ENCODE measurements around the gene SON. TPM values are rescaled to one million over a fixed set of nuclear protein-coding genes. Genes with fewer than 3 reads are reported as not detected.
A peak's percentile ranks its signal among the peaks of the same experiment; 100 is the strongest.

SON gene
- total RNA-seq, 1 experiment from 2014 or later, result 329 TPM

GRCh38 chr21:33587792-33588484, 45.1 kb downstream of the SON start:
- Histone ChIP-seq H4K91ac (ENCODE audit: insufficient read length, low read depth, low read length) (no peak overlapping the region), H3K56ac (ENCODE audit: insufficient read length, low read depth, low read length) (no peak overlapping the region), H2BK12ac (ENCODE audit: insufficient read length, low read depth, low read length) (no peak overlapping the region), H3K9me3 (ENCODE audit: control insufficient read depth, low read depth, low read length) (no peaks in the 10 kb centered on the region), H2BK15ac (ENCODE audit: low read depth, low read length) (no peak overlapping the region), H3T11ph (ENCODE audit: low read length) (no peak overlapping the region), H3K18ac (ENCODE audit: insufficient read length, low read depth, low read length) (no peak overlapping the region), H3K79me2 (ENCODE audit: insufficient read depth, low read length) (0 out of 2 replicates have a peak, but pooled peaks cover 4% of the 10 kb centered on the region), H3K79me1 (ENCODE audit: insufficient read depth, low read depth, low read length, poor library complexity, severe bottlenecking) (no peaks in the 10 kb centered on the region), H3K9ac (ENCODE audit: extremely low read depth, insufficient read length, low read length) (peak overlapping the region; percentile 12), H2BK120ac (ENCODE audit: low read depth, low read length, poor library complexity, severe bottlenecking) (no peak overlapping the region), H4K20me1 (ENCODE audit: control insufficient read depth, insufficient read depth, insufficient read length) (no peaks in the 10 kb centered on the region), H3K4me2 (ENCODE audit: insufficient read depth, insufficient read length, low read length) (peak overlapping the region; percentile 77), H2BK20ac (ENCODE audit: low read depth, low read length, poor library complexity, severe bottlenecking) (no peak overlapping the region), H3K27me3 (ENCODE audit: insufficient read depth, low read length) (no peaks in the 10 kb centered on the region), H3K4me1 (ENCODE audit: insufficient read depth, low read length) (no peaks in the 10 kb centered on the region), H2AK5ac (ENCODE audit: insufficient read length, low read length) (no peak overlapping the region), H3K23me2 (ENCODE audit: insufficient read length, low read depth, low read length, poor library complexity, severe bottlenecking) (peaks cover 10% of the 10 kb centered on the region), H3K23ac (ENCODE audit: insufficient read length, low read depth, low read length) (no peak overlapping the region), H2BK5ac (ENCODE audit: insufficient read length, low read length) (no peak overlapping the region), H4K8ac (replicated peaks; ENCODE audit: insufficient read length, low read depth, low read length) (no peak overlapping the region), H2AFZ (ENCODE audit: low read length) (peak overlapping the region; percentile 32), H4K5ac (ENCODE audit: insufficient read length, low read depth, low read length) (no peak overlapping the region), H3K27ac (ENCODE audit: insufficient read length, low read depth, low read length) (no peak overlapping the region), H3K4ac (ENCODE audit: low read depth, low read length) (no peak overlapping the region), H3K14ac (ENCODE audit: insufficient read depth, low read length) (peak overlapping the region; percentile 14; the same call in 1 of the 2 replicates)
- peaks cover 9 to 26% (median 25%) of the 10 kb centered on the region in 3 experiments; a peak in 6 of 7 replicates for H3K36me3 Mint-ChIP-seq (ENCODE audit: insufficient read depth in 1 of 3, low read depth in 3 of 3)
- no CpG with 5 or more reads among the region's 57 CpGs for WGBS (ENCODE audit: extremely low coverage, insufficient read length, low lambda C conversion rate)
- peaks cover 14 to 15% of the 10 kb centered on the region in 2 experiments for H3K4me1 Mint-ChIP-seq
- peak overlapping the region in 2 of 3 experiments; percentile 65 to 90; a peak in 1 of 7 replicates for H3K27ac Mint-ChIP-seq
- peak; percentile 44 for DNase-seq
- no peak for TF ChIP-seq CTCF (conservative IDR thresholded peaks at IDR 0.05)
- H3K4me3 Mint-ChIP-seq, result peak overlapping the region; percentile 84 to 90
- no peaks in the 10 kb centered on the region for H3K27me3 Mint-ChIP-seq (ENCODE audit: low read depth)
- no peaks in the 10 kb centered on the region for H3K9me3 Mint-ChIP-seq
